Activated T-cell treated with anti-CD3 and anti-CD28 coated beads for 48 hours (primary cell): ENCODE measurements around the gene TMEM207.
"Not testable (repeated sequence)": the region's sequence is repeated elsewhere in the genome, so short reads cannot be mapped to it uniquely, and the experiment has no call there.

Source experiments
- DNase-seq: peaks from one replicate; pipeline ENCODE4 v3.0.0-alpha.2; 2020; ENCODE audit warnings: low read depth

The TMEM207 gene

DNA sequence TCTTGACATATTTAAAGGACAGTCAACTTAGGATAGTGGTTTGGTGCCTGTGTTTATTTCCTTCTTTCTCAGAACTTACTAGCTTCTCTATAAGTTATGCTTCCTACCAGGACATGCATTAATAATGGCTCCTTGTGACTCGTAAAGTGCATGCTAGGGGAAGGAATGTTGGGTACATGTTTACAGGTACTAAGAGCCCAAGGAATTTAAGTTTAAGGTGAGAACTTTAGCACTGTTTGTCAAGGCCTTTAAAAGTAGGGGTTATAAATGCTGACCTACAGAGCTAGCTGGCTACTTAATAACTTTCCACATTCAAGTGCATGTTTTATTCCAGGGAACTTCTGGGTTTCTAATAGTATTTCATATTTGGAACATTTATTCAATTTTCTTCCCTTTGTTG lies at the start of gene TMEM207:
Gene TMEM207 (minus strand): TSS at position 101 of the 400 bp plus-strand sequence. CDS start 92 bp downstream, at position 9.
- DNase-seq: no peak

DNA sequence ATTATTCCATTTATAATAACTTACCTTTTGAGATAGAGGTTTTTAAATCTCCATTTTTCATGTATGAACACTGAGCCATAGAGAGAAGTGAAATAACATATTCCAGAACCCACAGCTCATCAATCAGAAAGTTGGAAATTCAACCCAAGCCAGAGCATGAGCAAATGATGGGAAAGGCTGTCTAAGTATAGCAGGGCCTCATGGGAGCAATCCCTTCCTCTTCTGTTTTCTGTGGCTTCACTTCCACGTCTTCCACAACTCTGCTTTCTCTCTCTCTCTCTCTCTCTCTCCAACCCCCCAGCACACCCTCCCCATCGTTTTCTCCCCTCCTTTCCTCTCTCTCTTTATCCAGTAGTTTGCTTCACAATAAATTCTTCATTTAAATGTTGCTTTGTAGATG lies 49.4 kb upstream of the TMEM207 start:
- DNase-seq: no peak

DNA sequence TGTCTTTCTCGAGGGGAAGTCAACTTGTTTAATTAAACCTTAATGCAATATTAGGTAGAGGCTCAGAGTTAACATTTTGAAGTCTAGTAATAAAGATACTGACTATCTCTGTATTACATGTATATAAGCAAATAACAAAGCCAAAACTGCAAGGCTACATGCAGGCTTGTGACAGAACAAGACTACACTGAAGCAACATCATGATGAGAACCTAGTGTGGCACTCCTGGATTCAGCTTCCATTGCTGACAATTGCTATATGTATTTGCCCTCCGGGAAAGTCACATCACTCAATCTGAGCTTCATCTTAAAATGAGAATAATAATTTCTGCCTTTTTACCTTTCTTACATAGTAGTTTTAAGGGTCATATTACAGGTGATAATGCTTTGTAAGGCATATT lies 48.6 kb upstream of the TMEM207 start:
- DNase-seq: no peak

DNA sequence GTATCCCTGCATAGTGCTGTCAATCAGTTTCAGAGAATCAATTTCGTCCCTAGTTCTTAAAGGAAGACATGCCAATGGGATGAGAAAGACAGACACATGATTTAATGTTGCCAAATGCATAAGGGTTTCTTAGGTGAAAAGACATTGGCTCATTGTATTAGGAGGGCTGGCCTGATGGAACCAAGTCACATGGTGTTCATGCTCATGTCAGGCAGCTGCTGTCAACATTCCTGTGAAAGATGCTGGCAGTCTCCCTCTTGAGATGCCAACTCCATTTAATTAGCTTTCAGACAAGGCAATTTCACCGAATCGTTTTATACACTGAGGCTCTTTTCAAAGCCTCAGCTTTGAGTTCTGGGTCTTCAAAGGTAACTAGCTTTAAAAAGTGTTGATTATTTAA lies 48.1 kb upstream of the TMEM207 start:
- no peak for DNase-seq

DNA sequence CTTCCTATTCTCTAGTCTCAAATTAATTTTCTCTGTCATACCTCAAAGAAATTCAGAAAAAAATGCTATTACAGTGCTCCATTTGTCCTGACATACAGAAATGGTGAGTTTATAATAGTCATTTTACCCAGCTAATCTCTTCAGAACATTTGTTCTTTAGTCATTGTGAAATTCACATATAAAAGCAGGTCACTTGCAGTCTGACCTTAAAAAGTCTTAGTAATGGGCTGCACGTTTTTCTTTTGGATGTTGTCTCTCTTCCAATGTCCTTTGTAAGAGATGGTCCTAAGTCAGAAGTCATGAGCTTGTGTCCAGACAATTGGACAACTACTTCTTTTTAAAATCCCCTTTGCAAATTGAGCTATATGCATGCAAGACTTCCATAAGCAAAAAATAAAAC lies 47.2 kb upstream of the TMEM207 start:
- no peak for DNase-seq

DNA sequence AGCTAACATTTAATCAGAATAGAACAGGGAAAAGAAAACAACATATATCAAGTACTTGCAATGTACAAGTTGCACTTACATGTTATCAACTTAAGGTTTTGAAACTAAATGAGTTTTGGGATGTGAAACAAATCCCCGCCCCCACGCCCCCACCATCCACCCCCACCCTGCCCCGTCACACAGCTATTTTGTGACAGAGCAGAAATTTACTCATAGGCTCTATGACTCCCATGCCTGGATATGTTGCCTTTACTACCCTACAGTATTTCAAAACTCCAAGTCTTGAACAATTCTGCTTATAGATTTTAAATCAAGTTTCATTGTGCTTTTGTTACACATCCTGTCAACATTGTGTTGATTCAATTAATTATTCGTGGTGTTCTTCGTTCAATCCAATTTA lies 46.1 kb upstream of the TMEM207 start:
- DNase-seq: no peak

DNA sequence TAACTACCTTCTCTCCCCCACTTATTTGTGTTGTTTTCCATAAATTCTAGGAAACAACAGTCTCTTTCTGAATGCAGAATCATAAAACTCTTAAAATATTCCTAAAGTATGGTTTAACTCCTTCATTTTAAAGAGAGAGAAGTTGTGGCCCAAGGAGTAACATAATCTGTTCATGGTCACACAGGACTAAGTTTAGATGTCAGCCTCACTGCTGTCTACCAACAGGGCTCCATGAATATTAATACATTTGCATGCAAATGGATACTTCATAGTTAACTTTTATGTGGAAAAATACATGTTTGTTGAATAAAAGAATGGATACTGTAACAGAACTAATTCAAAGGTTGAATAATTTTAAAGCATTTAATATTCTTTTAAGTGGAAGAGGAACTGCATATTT lies 45.7 kb upstream of the TMEM207 start:
- DNase-seq: no peak

DNA sequence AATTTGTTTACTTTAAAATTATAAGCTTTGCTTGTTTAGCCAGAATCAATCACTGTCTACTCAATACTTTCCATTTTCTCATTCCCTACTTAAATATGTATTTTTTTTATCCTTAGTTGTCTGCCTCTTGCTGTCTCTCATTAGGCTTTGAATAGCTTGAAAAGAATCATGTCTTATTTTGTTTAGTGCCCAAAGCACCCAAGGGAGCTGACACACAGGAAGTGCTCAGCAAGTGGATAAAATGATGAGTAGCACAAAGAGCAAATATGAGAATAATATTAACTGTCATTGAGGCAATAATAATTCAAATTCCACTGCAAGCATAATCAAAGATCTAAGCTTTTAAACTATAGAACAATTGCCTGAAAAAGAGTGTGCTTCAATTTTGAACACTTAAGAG lies 45.2 kb upstream of the TMEM207 start:
- DNase-seq: no peak

DNA sequence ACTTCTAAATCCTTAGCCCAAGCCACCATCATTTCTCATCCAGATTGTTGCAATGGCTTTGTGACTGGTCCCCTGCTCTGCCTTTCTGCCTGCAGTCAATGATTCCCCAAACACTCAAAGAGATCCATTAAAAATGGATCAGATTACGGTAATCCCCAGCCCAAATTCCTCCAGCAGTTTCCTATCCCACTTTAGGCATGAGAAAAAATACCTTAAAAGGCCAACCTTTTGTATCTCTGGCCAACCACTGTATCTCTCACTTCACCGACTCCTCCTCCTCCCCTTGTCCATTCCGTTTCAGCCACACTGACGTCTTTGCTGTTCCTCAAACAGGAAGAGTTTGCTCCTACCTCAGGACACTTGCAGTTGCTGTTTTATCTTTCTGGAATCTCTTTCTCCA lies 43.3 kb upstream of the TMEM207 start:
- DNase-seq: no peak

DNA sequence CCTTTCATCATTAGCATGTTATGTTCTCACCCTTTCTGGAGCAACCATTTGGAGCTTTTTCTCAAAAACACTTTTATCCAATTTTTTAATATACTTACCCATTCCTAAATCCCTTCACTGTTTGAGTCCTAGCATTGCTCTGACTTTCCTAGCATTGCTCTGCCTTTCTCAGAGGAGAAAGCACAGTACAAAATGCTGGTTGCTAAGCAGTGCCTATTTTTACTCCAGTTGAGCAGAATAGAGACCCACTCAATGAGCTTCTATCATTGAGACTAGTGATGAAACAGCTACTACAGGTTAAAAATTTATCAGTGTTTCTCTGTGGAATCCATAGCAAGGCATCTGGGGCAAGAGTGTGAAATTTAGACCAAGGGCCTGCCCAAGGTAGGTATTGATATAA lies 42.4 kb upstream of the TMEM207 start:
- no peak for DNase-seq

DNA sequence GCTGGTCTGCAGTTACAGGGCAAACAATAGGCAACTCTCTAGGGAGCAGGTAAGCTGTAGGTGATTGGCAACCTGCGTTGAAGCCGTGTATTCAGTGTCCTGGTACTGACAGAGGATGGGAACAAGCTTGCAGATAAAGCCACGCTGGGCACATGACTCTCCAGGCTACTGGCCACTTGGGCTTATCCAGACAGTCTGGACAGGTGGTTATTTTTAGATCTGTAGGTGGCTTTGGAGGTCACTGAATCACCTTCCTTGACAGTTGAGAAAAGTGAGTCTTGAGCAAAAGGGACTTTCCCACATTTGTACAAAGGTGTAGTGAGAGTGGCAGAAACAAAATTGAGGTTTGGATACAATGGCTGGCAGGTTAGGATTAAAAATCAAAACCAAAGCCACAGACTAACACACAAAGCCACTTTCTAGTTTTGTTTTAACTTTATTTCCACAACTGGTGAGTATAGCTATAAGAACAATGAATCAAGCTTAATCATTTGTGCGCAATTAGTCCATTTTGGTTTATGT lies 41.9 kb upstream of the TMEM207 start:
- no peak for DNase-seq

DNA sequence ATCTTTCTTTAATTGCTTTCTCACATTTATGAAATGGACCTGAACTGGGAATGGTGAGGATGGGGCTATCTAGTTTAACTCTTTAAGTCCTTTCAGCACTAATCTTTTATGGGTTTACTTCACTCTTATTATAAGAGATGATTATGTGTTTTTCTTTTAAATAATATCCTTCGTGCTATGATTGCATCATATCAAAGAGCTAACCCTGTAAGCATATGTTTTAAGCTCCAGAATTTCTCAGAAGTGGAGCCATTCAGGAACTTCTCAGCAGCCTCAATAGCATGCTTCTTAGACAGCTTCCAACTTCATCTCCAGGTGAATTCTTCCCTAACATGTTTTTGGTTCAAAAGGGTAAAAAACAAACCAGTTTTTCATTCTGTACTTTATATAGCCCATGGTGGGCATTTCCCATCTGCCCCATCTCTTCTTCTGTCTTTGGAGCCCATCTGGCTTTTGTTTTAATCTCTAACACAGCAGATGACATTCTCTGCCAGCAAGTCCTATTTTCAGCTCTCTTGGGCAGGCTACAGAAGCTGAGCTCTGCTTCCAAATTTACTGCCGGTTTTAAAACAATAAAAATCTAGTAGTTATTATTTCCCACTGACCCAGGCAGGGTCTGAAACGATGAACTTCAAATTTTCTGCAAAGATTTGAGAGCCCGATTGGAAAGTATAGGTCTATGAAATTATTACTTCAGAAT lies 37.4 kb upstream of the TMEM207 start:
- DNase-seq: no peak

DNA sequence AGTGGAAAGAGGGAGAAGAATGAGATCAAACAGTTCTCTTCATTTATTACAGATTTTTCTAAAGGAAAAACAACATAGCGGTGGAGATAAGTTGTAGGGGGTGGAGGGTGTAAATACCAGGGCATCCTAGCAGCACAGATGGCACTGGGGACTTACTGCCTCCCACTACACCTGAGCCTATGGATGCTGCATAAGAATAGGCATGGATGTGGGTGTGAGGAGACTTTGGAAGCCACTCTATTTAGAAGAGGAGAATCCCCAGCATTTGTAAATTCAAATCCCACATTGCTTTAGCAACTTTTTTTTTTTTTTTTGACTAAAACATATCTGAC lies 36.8 kb upstream of the TMEM207 start:
- DNase-seq: no peak

DNA sequence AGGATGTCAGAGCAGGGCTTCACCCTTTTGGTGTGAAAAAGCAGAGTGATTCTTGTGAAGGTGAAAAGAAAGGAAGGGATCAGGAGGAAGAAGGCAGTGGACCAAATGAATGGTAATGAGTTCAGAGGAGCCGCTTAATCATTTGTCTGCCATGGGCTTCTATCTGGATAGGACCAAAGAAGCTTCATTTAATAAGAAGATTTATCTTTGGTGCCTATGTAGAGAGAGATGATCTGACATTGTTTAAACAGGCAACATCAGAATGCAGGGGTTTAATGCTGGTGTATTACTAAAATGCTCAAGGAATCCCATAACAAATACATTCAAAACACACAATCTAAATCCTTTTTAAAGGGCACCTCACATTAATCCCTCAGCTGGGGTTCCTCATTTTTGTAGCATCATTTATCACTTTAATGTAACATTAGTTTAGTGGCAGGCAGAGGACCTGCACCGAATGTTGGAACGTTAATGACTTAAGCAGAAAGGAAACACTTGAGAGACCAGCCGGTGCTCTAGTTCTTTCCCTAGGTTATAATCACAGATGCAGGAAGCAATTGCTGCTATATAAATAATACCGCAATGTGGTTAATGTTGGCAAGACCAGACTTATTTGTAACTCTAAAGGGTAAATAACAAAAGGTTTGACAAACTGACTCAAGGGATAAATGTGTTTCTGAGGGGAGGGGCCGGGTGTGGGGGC lies 36.3 kb upstream of the TMEM207 start:
- DNase-seq: no peak

DNA sequence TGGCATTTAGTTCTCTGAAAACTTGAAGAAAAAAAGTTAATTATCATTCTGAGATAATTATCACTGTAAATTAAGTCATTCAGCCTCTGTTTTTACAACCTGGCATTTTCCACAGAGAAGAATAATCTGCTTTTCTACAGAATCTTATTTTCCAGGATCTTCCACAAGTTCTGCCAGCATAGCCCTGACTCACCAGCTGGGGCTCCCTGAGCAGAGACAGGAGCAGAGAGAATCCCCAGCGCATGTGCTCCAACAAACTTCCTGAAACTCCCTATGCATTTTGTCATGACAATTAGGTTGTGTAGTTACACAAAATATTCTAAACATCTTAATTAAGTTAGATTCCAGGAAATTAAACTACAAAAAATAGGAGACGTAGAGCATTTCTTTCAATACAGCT lies 32.1 kb upstream of the TMEM207 start:
- DNase-seq: no peak

DNA sequence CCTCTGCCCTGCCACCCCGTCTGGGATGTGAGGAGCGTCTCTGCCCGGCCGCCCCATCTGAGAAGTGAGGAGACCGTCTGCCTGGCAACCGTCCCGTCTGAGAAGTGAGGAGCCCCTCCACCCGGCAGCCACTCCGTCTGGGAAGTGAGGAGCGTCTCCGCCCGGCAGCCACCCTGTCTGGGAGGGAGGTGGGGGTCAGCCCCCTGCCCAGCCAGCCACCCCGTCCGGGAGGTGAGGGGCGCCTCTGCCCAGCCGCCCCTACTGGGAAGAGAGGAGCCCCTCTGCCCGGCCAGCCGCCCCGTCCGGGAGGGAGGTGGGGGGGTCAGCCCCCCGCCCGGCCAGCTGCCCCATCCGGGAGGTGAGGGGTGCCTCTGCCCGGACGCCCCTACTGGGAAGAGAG lies 23.6 kb upstream of the TMEM207 start:
- not testable (repeated sequence) for DNase-seq

DNA sequence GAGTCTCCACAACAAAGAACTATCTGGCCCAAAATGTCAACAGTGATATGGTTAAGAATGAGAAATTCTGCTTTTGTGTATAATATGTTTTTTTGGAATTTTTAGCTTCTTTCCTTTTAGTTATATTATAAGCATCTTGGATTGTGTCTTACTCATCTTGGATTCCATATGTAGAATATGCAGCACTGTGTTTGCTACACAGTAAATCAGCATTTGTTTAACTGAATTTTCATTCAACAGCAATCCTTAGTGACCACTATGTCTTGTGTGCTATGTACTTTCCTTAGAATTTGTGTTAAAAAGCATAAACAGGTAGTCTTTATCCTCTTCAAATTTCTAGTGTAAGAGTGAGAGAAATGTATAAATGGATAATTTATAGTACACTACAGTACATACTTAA lies 18.2 kb upstream of the TMEM207 start:
- no peak for DNase-seq

DNA sequence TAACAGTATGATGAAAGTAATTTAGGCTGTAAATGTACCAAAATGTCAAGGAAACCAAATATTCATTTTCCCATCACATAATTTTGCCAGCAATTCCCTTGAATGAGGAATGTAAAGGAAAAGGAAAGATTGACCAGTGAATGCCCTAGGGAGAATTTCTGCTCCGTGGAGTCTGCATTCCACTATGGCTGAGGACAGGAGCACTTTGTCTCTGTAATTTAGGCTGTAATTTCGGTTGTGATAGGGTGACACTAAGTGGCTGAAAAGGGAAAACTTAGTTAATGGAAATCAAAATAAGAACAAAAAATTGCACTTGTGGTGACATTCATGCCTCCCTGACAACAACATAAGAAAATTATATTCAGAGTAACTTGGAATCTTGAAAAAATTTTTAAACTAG lies 8.3 kb upstream of the TMEM207 start:
- DNase-seq: no peak

DNA sequence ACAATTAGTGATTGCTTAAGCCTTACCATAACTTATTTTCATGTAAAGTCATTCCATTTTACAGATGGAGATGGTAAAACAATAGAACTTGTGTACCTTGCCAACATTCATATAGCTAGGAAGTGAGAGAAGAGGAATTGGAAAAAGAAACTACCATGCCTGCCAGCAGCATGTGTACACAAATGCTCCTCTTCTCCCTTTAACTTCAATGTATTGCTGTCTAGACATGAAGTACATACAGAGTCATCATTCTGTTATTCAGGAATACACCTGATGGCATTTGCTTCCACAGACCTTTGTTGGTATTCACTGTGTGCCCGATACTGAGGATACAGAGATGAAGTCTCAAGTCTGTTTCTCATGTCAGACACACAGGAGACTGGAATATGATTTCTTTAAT lies 7.1 kb upstream of the TMEM207 start:
- DNase-seq: no peak

DNA sequence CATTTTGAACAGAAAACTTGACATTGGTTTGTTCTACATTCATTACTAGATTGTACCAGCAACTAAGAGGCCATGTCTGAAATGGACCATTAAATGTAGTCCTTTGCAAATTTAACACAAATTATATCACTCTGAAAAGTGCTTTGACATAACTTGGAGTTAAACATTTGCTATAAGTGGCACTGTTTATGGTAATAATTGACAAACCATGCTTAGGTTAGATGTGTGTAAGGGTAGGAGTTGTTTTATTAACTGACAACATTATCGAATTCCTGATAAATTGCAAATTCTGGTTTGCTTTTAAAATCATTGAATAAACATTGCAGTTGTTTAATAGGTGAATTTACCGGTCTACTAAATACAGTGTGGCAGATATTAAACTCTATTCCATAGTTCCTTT lies 6.1 kb upstream of the TMEM207 start:
- no peak for DNase-seq

DNA sequence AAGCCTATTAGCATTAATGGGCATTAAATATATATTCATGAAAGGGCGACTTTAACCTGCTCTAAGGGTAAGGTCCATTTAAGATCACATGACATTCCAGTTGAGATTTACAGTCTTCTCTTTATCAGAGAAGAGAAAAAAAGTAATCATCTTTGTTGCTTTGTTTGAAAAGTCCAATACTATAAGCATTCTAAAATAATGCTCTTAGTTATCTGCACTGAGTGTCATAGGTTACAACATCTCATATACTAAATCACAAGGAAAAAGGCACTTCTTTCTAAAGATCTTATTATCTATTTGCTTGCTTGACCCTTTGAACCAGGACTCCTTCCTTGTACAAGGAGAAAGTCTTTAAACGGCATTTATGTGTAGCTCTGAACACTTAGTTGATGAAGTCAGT lies 1.4 kb downstream of the TMEM207 start:
- DNase-seq: no peak

DNA sequence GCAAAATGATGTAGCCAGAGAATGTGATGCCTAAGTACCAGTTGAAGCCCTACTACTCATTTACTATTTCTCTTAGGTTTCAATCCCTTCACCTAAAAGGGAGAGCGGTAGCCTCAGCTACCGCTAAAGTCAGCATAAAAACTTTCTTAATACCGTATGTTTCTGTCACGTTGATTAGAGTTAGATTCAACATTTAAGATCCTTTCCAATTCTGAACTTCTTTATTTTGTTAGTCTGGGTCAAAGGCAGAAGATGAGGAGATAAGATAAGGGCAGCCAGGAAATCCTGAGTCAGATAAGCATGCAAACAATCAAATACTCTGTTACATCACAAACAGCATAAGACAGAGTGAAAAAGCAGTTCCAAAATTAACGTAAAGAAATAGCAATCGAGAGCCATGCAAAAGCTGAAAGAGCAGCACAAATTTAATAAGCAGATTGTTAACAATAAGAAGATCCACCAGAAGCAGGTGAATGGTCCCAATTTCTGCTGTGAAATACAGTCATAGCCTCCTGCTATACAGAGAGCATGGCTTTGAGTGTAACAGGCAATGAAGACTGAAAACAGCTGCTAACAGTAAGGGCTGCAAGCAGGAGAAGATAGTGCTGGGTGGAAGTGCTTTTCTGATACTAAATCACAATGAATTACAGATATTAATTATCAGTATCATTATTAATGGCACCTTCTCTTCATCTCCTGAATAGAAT lies 3.0 kb downstream of the TMEM207 start:
- no peak for DNase-seq

DNA sequence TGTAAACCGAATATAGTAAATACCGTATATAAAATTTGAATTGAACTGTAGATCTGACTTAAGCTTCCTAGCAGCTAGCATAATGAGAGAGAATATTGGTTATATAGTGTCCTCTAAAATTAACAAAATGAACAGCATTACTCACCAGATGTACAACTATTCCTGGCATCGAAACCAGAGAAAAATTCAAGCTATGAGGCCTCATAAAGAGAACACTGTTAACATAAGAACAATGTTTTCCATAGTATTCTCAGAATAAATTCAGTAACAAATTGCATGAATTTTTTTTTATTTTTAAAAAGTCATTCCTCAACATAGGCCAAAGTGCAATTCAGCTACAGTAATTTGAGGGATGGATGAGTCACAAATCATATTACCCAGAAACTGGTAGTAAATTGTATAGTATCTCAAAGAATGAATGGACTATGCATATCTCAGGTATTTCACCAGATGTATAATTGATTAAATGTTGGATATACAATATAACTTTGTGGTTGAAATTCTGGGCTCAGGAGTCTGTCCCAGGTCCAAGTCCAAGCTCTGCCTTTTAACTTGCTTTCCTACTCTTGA lies 5.0 kb downstream of the TMEM207 start:
- DNase-seq: no peak
